Activated CD4-positive, alpha-beta T cell treated with anti-CD3 and anti-CD28 coated beads for 36 hours (primary cell): ENCODE measurements around the gene SAXO1. TPM values are rescaled to one million over a fixed set of nuclear protein-coding genes. Genes with fewer than 3 reads are reported as not detected.
A peak's percentile ranks its signal among the peaks of the same experiment; 100 is the strongest.

Experiments used
- ATAC-seq: fragments of 200-7000 bp; cut with Tn5 transposase; one replicate; pipeline ENCODE4 v1.10.0; 2021; ENCODE audit warnings: mild to moderate bottlenecking, moderate library complexity
- CTCF ChIA-PET: fragments of 350-600 bp; sonication (Branson Sonifier 250); formaldehyde crosslinking; loops from one replicate; lab custom pipeline; 2021; ENCODE audit warnings: antibody characterized with exemption; lab: Charles Lee
- POLR2A ChIA-PET: fragments of 350-600 bp; sonication (Branson Sonifier 250); formaldehyde crosslinking; loops from one replicate; lab custom pipeline; 2021; ENCODE audit warnings: antibody characterized with exemption, inconsistent platforms; lab: Charles Lee
- DNase-seq: peaks from one replicate; pipeline ENCODE4 v3.0.0-alpha.2; 2020
- H3K27ac Mint-ChIP-seq: one replicate; pipeline ENCODE4 v1.8.0; 2021; ENCODE audit warnings: mixed read lengths
- H3K27me3 Mint-ChIP-seq: one replicate; pipeline ENCODE4 v1.8.0; 2021; ENCODE audit warnings: mixed read lengths
- H3K36me3 Mint-ChIP-seq: one replicate; pipeline ENCODE4 v1.8.0; 2021; ENCODE audit warnings: low read depth, mixed read lengths
- H3K4me1 Mint-ChIP-seq: one replicate; pipeline ENCODE4 v1.8.0; 2021; ENCODE audit warnings: mixed read lengths
- H3K4me3 Mint-ChIP-seq: one replicate; pipeline ENCODE4 v1.8.0; 2021; ENCODE audit warnings: mild to moderate bottlenecking, moderate library complexity, mixed read lengths
- H3K9me3 Mint-ChIP-seq: one replicate; pipeline ENCODE4 v1.8.0; 2021; ENCODE audit warnings: low read depth, mixed read lengths
- intact Hi-C, 2 experiments: fragments of 100-400 bp; cut with DNase I in 1 of 2; cut with micrococcal nuclease in 1 of 2; formaldehyde crosslinking; loops; one replicate each; pipeline versions ENCODE4 v1.14.2 to v1.15.1; 2022 to 2024; cut with DNase I, micrococcal nuclease
- total RNA-seq, 2 experiments: library from RNA; stranded (reverse); gene quantifications; one replicate each; pipeline ENCODE4 v1.2.3, GENCODE V29; 2021

Gene SAXO1
- under 1 TPM in 1 of 2 experiments, not detected in 1; 0.11 TPM for total RNA-seq

DNA sequence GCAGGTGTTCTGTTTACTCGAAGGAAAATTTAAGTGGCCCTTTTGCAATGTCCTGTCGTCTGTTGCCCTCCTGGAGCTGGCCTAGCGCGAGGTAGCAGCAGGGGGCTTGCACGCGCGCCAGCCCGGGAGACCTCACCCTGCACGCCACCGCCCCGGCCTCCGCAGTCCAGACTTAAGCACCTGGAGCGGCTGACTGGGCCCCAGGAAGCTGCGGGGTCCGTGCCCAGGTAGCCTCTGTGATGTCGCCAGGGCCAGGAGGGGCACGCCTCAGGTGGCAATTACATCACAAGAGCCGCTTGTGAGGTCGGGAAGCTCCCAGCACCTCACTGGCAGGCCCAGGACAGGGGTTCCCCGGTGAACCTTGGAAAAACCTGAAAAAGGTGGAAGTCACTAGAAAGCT is at the start of gene SAXO1:
Gene SAXO1 (minus strand): TSS at position 195 of the 400 bp plus-strand sequence. CDS start 301 bp downstream, outside the sequence.
- intact Hi-C loops = no loop called here
- ATAC-seq = no peak
- H3K27me3 Mint-ChIP-seq = peaks cover 8% of the 10 kb centered on the region
- POLR2A ChIA-PET = no interaction called here
- H3K4me1 Mint-ChIP-seq = no peaks in the 10 kb centered on the region
- CTCF ChIA-PET = interaction anchor here (0.9 to 1.4 kb wide), 2 partner anchors 169 to 432 kb away, joined by 3 to 4 read pairs; no protein-coding TSS in a partner anchor
- H3K36me3 Mint-ChIP-seq = no peaks in the 10 kb centered on the region
- H3K9me3 Mint-ChIP-seq = no peaks in the 10 kb centered on the region
- H3K4me3 Mint-ChIP-seq = no peak within 1 kb of the TSS
- H3K27ac Mint-ChIP-seq = no peak within 1 kb of the TSS
- no peak for DNase-seq

DNA sequence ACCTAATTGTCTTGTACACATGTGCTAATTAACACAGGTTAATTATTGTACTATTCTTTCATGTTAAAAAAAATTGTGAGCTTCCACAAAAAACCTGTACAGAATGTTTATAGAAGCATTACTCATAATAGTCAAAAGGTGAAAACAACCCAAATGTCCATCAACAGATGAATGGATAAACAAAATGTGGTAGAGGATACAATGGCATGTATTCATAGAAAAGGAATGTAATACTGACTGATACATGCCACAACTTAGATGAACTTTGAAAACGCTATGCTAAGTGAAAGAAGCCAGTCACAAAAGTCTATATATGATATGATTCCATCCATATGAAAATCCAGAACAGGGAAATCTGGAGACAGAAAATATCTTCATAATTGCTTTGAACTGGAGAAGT is 41.8 kb upstream of the SAXO1 start:
- intact Hi-C loops = no loop called here
- Mint-ChIP-seq H3K27me3 (no peaks in the 10 kb centered on the region), H3K4me3 (no peak overlapping the region), H3K36me3 (peaks cover 52% of the 10 kb centered on the region), H3K27ac (no peak overlapping the region), H3K9me3 (no peaks in the 10 kb centered on the region), H3K4me1 (no peaks in the 10 kb centered on the region)
- DNase-seq = no peak
- ChIA-PET CTCF (interaction anchor here (1.6 kb wide), 1 partner anchor 12 kb away, joined by 5 read pairs; no protein-coding TSS in a partner anchor), POLR2A (interaction anchor here (0.6 kb wide), 1 partner anchor 81 kb away, joined by 3 read pairs; no protein-coding TSS in a partner anchor)
- ATAC-seq = no peak

- Mint-ChIP-seq H3K36me3 (peaks cover 52% of the 10 kb centered on the region), H3K4me3 (no peak overlapping the region), H3K9me3 (no peaks in the 10 kb centered on the region), H3K27me3 (no peaks in the 10 kb centered on the region), H3K4me1 (no peaks in the 10 kb centered on the region), H3K27ac (no peak overlapping the region)
- DNase-seq (no peak), ATAC-seq (no peak)
- ChIA-PET CTCF (interaction anchor here (1.0 to 1.6 kb wide), 2 partner anchors 10 to 13 kb away, joined by 3 to 5 read pairs; no protein-coding TSS in a partner anchor), POLR2A (interaction anchor here (0.6 kb wide), 1 partner anchor 82 kb away, joined by 3 read pairs; no protein-coding TSS in a partner anchor)
- intact Hi-C loops = no loop called here
Observed at GRCh38 chr9:19074229-19074628, 41.2 kb upstream of the SAXO1 start.

- ChIA-PET POLR2A (interaction anchor here (1.2 kb wide), 1 partner anchor 176 kb away, joined by 15 read pairs; no protein-coding TSS in a partner anchor), CTCF (interaction anchor here (0.9 to 1.4 kb wide), 5 partner anchors 27 to 408 kb away, joined by 3 to 5 read pairs (median 3); no protein-coding TSS in a partner anchor)
- H3K27ac Mint-ChIP-seq = no peak overlapping the region
- DNase-seq (no peak), ATAC-seq (no peak)
- H3K36me3 Mint-ChIP-seq = peaks cover 65% of the 10 kb centered on the region
- H3K4me1 Mint-ChIP-seq = peaks cover 8% of the 10 kb centered on the region
- no peaks in the 10 kb centered on the region for H3K9me3 Mint-ChIP-seq
- H3K27me3 Mint-ChIP-seq = no peaks in the 10 kb centered on the region
- intact Hi-C loops = no loop called here
- H3K4me3 Mint-ChIP-seq = no peak overlapping the region
Observed at GRCh38 chr9:19057033-19057432, 24.0 kb upstream of the SAXO1 start.

DNA sequence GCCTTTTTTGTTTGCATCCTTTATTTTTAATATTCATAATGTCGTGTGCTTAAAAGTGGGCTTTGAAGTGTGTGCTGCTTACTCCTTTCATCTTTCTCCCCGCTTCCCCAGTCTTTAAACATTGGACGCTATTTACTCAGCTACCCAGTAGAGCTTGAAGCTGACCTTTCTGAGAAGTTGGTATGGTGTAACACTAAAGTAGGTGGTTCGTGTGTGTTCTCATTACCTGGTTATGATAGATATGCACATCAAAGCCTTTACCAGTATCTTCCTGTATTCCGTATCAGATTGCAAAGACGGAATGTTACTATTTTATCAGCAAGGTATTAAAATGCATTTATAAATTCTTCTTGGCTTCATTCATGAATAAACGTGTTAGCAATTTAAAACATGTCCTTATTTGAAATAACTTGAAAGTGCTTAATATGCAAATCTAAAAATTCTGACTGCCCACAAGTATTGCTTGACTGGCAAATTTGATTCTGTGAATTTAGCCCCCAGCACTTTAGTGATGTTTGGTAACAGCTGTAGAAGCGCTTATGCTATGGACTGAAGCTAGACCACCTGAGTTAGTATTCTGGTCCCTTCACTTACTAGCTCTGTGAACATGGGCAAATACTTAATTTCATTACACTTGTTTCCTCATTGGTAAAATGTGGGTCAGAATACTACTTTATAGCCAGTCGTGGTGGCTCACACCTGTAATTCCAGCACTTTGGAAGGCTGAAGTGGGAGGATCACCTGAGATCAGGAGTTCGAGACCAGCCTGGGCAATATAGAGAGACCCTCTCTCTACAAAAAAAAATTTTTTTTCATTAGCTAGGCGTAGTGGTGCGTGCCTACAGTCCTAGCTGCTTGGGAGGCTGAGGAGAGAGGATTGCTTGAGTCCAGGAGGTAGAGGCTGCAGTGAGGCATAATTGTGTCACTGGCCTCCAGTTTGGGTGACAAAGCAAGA is 17.9 kb upstream of the SAXO1 start:
- intact Hi-C loops = no loop called here
- H3K27me3 Mint-ChIP-seq = no peaks in the 10 kb centered on the region
- CTCF ChIA-PET = interaction anchor here (0.5 to 4.2 kb wide), 10 partner anchors 11 to 414 kb away, joined by 3 to 27 read pairs (median 5); no protein-coding TSS in a partner anchor
- H3K27ac Mint-ChIP-seq = peak overlapping the region; percentile 96
- H3K36me3 Mint-ChIP-seq = peaks cover 35% of the 10 kb centered on the region
- peak overlapping the region; percentile 95 for H3K4me3 Mint-ChIP-seq
- peaks cover 28% of the 10 kb centered on the region for H3K4me1 Mint-ChIP-seq
- POLR2A ChIA-PET = interaction anchor here (0.5 to 1.2 kb wide), 5 partner anchors 48 to 326 kb away, joined by 3 read pairs; partner anchors contain the start of gene DENND4C
- no peak for ATAC-seq
- H3K9me3 Mint-ChIP-seq = no peaks in the 10 kb centered on the region
- no peak for DNase-seq

DNA sequence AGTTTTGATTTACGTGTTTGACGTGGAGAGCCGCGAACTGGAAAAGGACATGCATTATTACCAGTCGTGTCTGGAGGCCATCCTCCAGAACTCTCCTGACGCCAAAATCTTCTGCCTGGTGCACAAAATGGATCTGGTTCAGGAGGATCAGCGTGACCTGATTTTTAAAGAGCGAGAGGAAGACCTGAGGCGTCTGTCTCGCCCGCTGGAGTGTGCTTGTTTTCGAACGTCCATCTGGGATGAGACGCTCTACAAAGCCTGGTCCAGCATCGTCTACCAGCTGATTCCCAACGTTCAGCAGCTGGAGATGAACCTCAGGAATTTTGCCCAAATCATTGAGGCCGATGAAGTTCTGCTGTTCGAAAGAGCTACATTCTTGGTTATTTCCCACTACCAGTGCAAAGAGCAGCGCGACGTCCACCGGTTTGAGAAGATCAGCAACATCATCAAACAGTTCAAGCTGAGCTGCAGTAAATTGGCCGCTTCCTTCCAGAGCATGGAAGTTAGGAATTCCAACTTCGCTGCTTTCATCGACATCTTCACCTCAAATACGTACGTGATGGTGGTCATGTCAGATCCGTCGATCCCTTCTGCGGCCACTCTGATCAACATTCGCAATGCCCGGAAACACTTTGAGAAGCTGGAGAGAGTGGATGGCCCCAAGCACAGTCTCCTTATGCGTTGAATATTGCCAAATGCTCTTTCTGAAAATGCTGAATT is 17.1 kb upstream of the SAXO1 start:
- CTCF ChIA-PET = interaction anchor here (0.7 to 4.2 kb wide), 10 partner anchors 12 to 599 kb away, joined by 3 to 27 read pairs (median 4); no protein-coding TSS in a partner anchor
- Mint-ChIP-seq H3K36me3 (peaks cover 29% of the 10 kb centered on the region), H3K27me3 (no peaks in the 10 kb centered on the region), H3K9me3 (no peaks in the 10 kb centered on the region), H3K4me1 (peaks cover 26% of the 10 kb centered on the region), H3K27ac (peak overlapping the region; percentile 96), H3K4me3 (peak overlapping the region; percentile 95)
- intact Hi-C loops = loop anchor here (1.0 to 5.0 kb wide), 13 partner anchors 52 to 1632 kb away; partner anchors contain the start of genes DENND4C (in 2 of the 2), HAUS6 (in 2 of the 2), PLIN2 (in 2 of the 2) and RPS6 (in 2 of the 2)
- ATAC-seq = no peak
- POLR2A ChIA-PET = interaction anchor here (0.6 to 1.2 kb wide), 3 partner anchors 124 to 326 kb away, joined by 3 read pairs; partner anchors contain the start of gene DENND4C
- peak; percentile 31 for DNase-seq

GRCh38 chr9:19048966-19049916 is 16.2 kb upstream of the SAXO1 start, which contains the start of gene RRAGA:
Gene RRAGA, plus strand, starts transcription at chr9:19049427. Its CDS starts 233 bp downstream, at chr9:19049660.
- peak; percentile 89 for ATAC-seq
- intact Hi-C loops = loop anchor here (1.0 to 5.0 kb wide), 13 partner anchors 53 to 1633 kb away; partner anchors contain the start of genes DENND4C (in 2 of the 2), HAUS6 (in 2 of the 2), PLIN2 (in 2 of the 2) and RPS6 (in 2 of the 2)
- H3K9me3 Mint-ChIP-seq = no peaks in the 10 kb centered on the region
- DNase-seq = peak; percentile 97
- peaks cover 28% of the 10 kb centered on the region for H3K36me3 Mint-ChIP-seq
- H3K4me1 Mint-ChIP-seq = peaks cover 26% of the 10 kb centered on the region
- H3K27me3 Mint-ChIP-seq = no peaks in the 10 kb centered on the region
- H3K27ac Mint-ChIP-seq = peak within 1 kb of the TSS; percentile 96
- CTCF ChIA-PET = interaction anchor here (0.6 to 4.2 kb wide), 19 partner anchors 12 to 599 kb away, joined by 3 to 27 read pairs (median 3); no protein-coding TSS in a partner anchor
- peak within 1 kb of the TSS; percentile 95 for H3K4me3 Mint-ChIP-seq
- POLR2A ChIA-PET = interaction anchor here (0.9 to 1.2 kb wide), 4 partner anchors 11 to 181 kb away, joined by 3 read pairs; partner anchors contain the start of gene DENND4C

DNA sequence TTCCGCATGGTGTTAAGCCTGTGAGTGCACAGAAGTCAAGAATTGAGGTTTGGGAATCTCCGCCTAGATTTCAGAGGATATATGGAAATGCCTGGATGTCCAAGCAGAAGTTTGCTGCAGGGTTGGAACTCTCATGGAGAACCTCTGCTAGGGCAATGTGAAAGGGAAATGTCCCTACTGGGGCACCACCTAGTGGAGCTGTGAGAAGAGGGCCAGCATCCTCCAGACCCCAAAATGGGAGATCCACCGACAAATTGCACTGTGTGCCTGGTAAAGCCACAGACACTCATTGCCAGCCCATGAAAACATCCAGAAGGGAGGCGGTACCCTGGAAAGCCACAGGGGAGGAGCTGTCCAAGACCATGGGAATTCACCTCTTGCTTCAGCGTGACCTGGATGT is 3.6 kb upstream of the SAXO1 start:
- H3K27ac Mint-ChIP-seq = no peak overlapping the region
- no peak for DNase-seq
- H3K27me3 Mint-ChIP-seq = peaks cover 2% of the 10 kb centered on the region
- no peaks in the 10 kb centered on the region for H3K36me3 Mint-ChIP-seq
- no peaks in the 10 kb centered on the region for H3K4me1 Mint-ChIP-seq
- CTCF ChIA-PET = interaction anchor here (0.7 to 1.4 kb wide), 3 partner anchors 9 to 36 kb away, joined by 3 to 4 read pairs (median 3); partner anchors contain the start of gene RRAGA
- ATAC-seq = no peak
- POLR2A ChIA-PET = no interaction called here
- H3K4me3 Mint-ChIP-seq = no peak overlapping the region
- intact Hi-C loops = no loop called here
- H3K9me3 Mint-ChIP-seq = no peaks in the 10 kb centered on the region

- ATAC-seq = no peak
- ChIA-PET POLR2A (no interaction called here), CTCF (no interaction called here)
- no peak for DNase-seq
- no peaks in the 10 kb centered on the region for H3K9me3 Mint-ChIP-seq
- no peak overlapping the region for H3K4me3 Mint-ChIP-seq
- intact Hi-C loops = no loop called here
- no peaks in the 10 kb centered on the region for H3K4me1 Mint-ChIP-seq
- H3K27me3 Mint-ChIP-seq = peaks cover 8% of the 10 kb centered on the region
- H3K36me3 Mint-ChIP-seq = no peaks in the 10 kb centered on the region
- no peak overlapping the region for H3K27ac Mint-ChIP-seq
Observed at GRCh38 chr9:19032406-19032805, 603 bp downstream of the SAXO1 start.
